Fibroblast of skin of right biceps (primary cell): ENCODE measurements around the gene DAB2.

ENCODE experiments used
- DNase-seq: peaks from one replicate; pipeline ENCODE4 v3.0.0-alpha.2; 2013

DAB2 gene

GRCh38 chr5:39447059-39447458, 22.3 kb upstream of the DAB2 start:
- DNase-seq, result peak; percentile 24

- peak; percentile 21 for DNase-seq
Observed at GRCh38 chr5:39446231-39446630, 21.5 kb upstream of the DAB2 start.

- no peak for DNase-seq
Observed at GRCh38 chr5:39443911-39444310, 19.1 kb upstream of the DAB2 start.

GRCh38 chr5:39442991-39443390, 18.2 kb upstream of the DAB2 start:
- no peak for DNase-seq

GRCh38 chr5:39441838-39442237, 17.1 kb upstream of the DAB2 start:
- no peak for DNase-seq

GRCh38 chr5:39440958-39441624, 16.3 kb upstream of the DAB2 start:
- peak; percentile 51 for DNase-seq

- DNase-seq, result no peak
Observed at GRCh38 chr5:39440192-39440957, 15.6 kb upstream of the DAB2 start.

- no peak for DNase-seq
Observed at GRCh38 chr5:39439582-39440162, 14.9 kb upstream of the DAB2 start.

- DNase-seq, result no peak
Observed at GRCh38 chr5:39437467-39437866, 12.7 kb upstream of the DAB2 start.

GRCh38 chr5:39433848-39434247, 9.1 kb upstream of the DAB2 start:
- no peak for DNase-seq

- no peak for DNase-seq
Observed at GRCh38 chr5:39432696-39433530, 8.1 kb upstream of the DAB2 start.

- no peak for DNase-seq
Observed at GRCh38 chr5:39430461-39430860, 5.7 kb upstream of the DAB2 start.

GRCh38 chr5:39428640-39429039, 3.9 kb upstream of the DAB2 start:
- DNase-seq, result no peak

GRCh38 chr5:39427633-39428032, 2.9 kb upstream of the DAB2 start:
- no peak for DNase-seq

GRCh38 chr5:39427229-39427628, 2.4 kb upstream of the DAB2 start:
- DNase-seq, result peak; percentile 81

- no peak for DNase-seq
Observed at GRCh38 chr5:39426746-39427105, 1.9 kb upstream of the DAB2 start.

GRCh38 chr5:39426051-39426745, 1.4 kb upstream of the DAB2 start:
- DNase-seq, result no peak

GRCh38 chr5:39423331-39423751, 1.4 kb downstream of the DAB2 start:
- peak; percentile 55 for DNase-seq

- DNase-seq, result no peak
Observed at GRCh38 chr5:39422728-39423285, 2.0 kb downstream of the DAB2 start.

- no peak for DNase-seq
Observed at GRCh38 chr5:39422036-39422606, 2.7 kb downstream of the DAB2 start.

- DNase-seq, result peak; percentile 96
Observed at GRCh38 chr5:39420482-39421145, 4.2 kb downstream of the DAB2 start.
